K562 treated with DMSO at 1 percent for 4 hours (cell line): ENCODE data around the gene ST8SIA6. TPM values are rescaled to one million over a fixed set of nuclear protein-coding genes. Genes with fewer than 3 reads are reported as not detected.

Experiments
- total RNA-seq: library from RNA; unstranded; fragments of 300-600 nt; gene quantifications from 2 replicates; pipeline ENCODE4 v1.2.3, GENCODE V29; 2022; ENCODE audit not compliant: insufficient read depth

The ST8SIA6 gene
- 3.2 and 6.0 TPM in 2 replicates for total RNA-seq

GRCh38 chr10:17454161-17455014 lies at the start of gene ST8SIA6:
Gene ST8SIA6, minus strand, starts transcription at chr10:17454595. Its CDS starts 340 bp downstream, at chr10:17454255.

Other genes starting within 250 kb of the ST8SIA6 start
- gene VIM, start 226.4 kb downstream of the ST8SIA6 start, total RNA-seq = 1,115 and 1,169 TPM in 2 replicates
- gene HACD1, start 162.8 kb upstream of the ST8SIA6 start, total RNA-seq = 0.76 TPM in 1 of 2 replicates, not detected in the other
- gene STAM, start 189.6 kb upstream of the ST8SIA6 start, total RNA-seq = 9.0 and 12.8 TPM in 2 replicates